SHP77 treated with DMSO at 0.1 percent for 48 hours (cell line): ENCODE data around the gene CD164L2.
"Not testable (repeated sequence)": the region's sequence is repeated elsewhere in the genome, so short reads cannot be mapped to it uniquely, and the experiment has no call there.

Experiments used
- DNase-seq: peaks from one replicate; lab custom pipeline; 2025; lab: John Stamatoyannopoulos, UW

The CD164L2 gene

GRCh38 chr1:27383039-27383605, at the start of gene CD164L2:
TSS of gene CD164L2 (minus strand) at chr1:27383333. CDS start at chr1:27383239, 94 bp downstream.
- DNase-seq: no peak

GRCh38 chr1:27432725-27433124, 49.6 kb upstream of the CD164L2 start:
- DNase-seq: not testable (repeated sequence)

- DNase-seq: no peak
Measured at GRCh38 chr1:27431601-27431940, 48.4 kb upstream of the CD164L2 start.

GRCh38 chr1:27430903-27431600, 47.9 kb upstream of the CD164L2 start:
- no peak for DNase-seq

GRCh38 chr1:27429029-27429425, 45.9 kb upstream of the CD164L2 start:
- no peak for DNase-seq

- DNase-seq: peak; percentile 80
Measured at GRCh38 chr1:27428316-27429028, 45.3 kb upstream of the CD164L2 start.

- DNase-seq: no peak
Measured at GRCh38 chr1:27427816-27428315, 44.7 kb upstream of the CD164L2 start.

- DNase-seq: no peak
Measured at GRCh38 chr1:27427329-27427728, 44.2 kb upstream of the CD164L2 start.

GRCh38 chr1:27423709-27424108, 40.6 kb upstream of the CD164L2 start:
- DNase-seq: no peak

- peak; percentile 71 for DNase-seq
Measured at GRCh38 chr1:27418326-27419185, 35.4 kb upstream of the CD164L2 start.

GRCh38 chr1:27417713-27418112, 34.6 kb upstream of the CD164L2 start:
- no peak for DNase-seq

- peak; percentile 13 for DNase-seq
Measured at GRCh38 chr1:27416387-27417111, 33.4 kb upstream of the CD164L2 start.

GRCh38 chr1:27414091-27414490, 31.0 kb upstream of the CD164L2 start:
- DNase-seq: no peak

- no peak for DNase-seq
Measured at GRCh38 chr1:27413004-27413403, 29.9 kb upstream of the CD164L2 start.

GRCh38 chr1:27412502-27412901, 29.4 kb upstream of the CD164L2 start:
- no peak for DNase-seq

- no peak for DNase-seq
Measured at GRCh38 chr1:27410709-27411108, 27.6 kb upstream of the CD164L2 start.

- DNase-seq: no peak
Measured at GRCh38 chr1:27409669-27410068, 26.5 kb upstream of the CD164L2 start.

- DNase-seq: no peak
Measured at GRCh38 chr1:27408151-27408550, 25.0 kb upstream of the CD164L2 start.

- not testable (repeated sequence) for DNase-seq
Measured at GRCh38 chr1:27406791-27407190, 23.7 kb upstream of the CD164L2 start.

GRCh38 chr1:27406362-27406680, 23.2 kb upstream of the CD164L2 start:
- DNase-seq: no peak

GRCh38 chr1:27405598-27406361, 22.6 kb upstream of the CD164L2 start:
- not testable (repeated sequence) for DNase-seq
